ENCODE data around the gene TMBIM4. TPM values are rescaled to one million over a fixed set of nuclear protein-coding genes. Genes with fewer than 3 reads are reported as not detected.
A peak's percentile ranks its signal among the peaks of the same experiment; 100 is the strongest.

The TMBIM4 gene
- total RNA-seq, 1 donor from 2014 or later = 30.9 TPM

DNA sequence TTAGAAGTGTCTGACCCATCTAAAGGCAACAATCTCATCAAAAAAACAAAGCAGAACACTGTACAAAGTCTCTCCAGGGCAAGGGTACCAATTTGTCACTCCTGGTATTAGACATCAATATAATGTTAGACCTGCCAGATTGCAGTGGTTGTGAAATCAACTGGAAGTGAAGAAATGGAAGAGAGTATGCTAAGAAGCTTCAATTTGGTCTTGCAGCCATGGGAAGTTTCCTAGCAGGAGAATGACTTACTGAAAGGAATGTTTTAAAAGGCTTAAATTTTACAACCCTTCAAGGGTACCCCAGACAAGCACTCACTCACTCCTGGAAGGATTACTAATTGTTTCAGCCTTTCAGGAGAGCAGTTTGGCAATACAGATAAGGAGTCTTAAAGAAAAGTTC, 58.2 kb downstream of the TMBIM4 start:
- DNase-seq (ENCODE audit: low spot score, unreplicated experiment) = no peak
- Mint-ChIP-seq H3K27ac (no peak overlapping the region), H3K4me1 (ENCODE audit: low read depth) (peaks cover 4% of the 10 kb centered on the region), H3K36me3 (ENCODE audit: insufficient read depth) (no peaks in the 10 kb centered on the region), H3K27me3 (no peaks in the 10 kb centered on the region), H3K9me3 (ENCODE audit: low read depth) (no peaks in the 10 kb centered on the region), H3K4me3 (ENCODE audit: low read depth) (no peak overlapping the region)
- TF ChIP-seq, protein P1, sequence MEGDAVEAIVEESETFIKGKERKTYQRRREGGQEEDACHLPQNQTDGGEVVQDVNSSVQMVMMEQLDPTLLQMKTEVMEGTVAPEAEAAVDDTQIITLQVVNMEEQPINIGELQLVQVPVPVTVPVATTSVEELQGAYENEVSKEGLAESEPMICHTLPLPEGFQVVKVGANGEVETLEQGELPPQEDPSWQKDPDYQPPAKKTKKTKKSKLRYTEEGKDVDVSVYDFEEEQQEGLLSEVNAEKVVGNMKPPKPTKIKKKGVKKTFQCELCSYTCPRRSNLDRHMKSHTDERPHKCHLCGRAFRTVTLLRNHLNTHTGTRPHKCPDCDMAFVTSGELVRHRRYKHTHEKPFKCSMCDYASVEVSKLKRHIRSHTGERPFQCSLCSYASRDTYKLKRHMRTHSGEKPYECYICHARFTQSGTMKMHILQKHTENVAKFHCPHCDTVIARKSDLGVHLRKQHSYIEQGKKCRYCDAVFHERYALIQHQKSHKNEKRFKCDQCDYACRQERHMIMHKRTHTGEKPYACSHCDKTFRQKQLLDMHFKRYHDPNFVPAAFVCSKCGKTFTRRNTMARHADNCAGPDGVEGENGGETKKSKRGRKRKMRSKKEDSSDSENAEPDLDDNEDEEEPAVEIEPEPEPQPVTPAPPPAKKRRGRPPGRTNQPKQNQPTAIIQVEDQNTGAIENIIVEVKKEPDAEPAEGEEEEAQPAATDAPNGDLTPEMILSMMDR (IDR thresholded peaks at IDR 0.05; ENCODE audit: unreplicated experiment) = no peak

DNA sequence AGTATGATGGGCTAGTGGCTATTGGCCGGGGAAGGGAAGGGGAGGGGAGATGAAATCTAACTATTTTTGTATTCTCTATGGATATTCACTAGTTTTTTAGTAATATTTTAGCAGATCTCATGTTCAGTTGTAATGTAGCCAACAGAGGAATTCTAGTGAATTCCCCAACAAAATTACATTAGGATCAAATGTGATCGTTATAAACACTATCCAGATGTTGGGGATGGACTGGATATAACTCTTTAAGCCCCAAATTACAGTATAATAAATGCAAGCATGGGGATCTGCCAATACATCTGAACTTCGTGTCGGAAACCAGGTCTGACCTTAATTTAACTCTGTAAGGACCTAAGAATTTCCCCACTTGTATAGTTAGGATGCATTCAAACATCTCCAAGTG, 60.7 kb downstream of the TMBIM4 start:
- no peak overlapping the region for H3K4me3 Mint-ChIP-seq (ENCODE audit: low read depth)
- TF ChIP-seq, protein P1 (IDR thresholded peaks at IDR 0.05; ENCODE audit: unreplicated experiment) = no peak
- no peak overlapping the region for H3K27ac Mint-ChIP-seq
- no peaks in the 10 kb centered on the region for H3K27me3 Mint-ChIP-seq
- H3K9me3 Mint-ChIP-seq (ENCODE audit: low read depth) = no peaks in the 10 kb centered on the region
- DNase-seq (ENCODE audit: low spot score, unreplicated experiment) = no peak
- H3K36me3 Mint-ChIP-seq (ENCODE audit: insufficient read depth) = no peaks in the 10 kb centered on the region
- H3K4me1 Mint-ChIP-seq (ENCODE audit: low read depth) = peaks cover 4% of the 10 kb centered on the region

DNA sequence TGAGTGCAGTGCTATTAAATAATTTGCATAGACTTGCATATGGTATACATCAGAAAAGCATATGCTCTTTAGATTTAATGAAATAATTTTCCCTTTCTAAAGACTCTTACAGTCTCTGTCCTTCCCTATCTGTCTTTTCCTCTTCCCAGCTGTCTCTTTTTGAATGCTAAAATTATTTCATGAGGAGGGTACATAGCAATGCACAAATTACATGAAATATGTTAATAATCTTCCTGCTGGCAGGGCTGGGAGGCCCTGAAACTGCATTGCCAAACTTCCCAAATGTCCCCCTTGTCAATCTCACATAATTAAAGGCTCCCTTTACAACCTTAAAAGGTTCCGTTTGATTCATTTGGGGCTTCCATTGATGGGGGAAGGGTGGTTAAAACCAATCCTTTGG, 61.4 kb downstream of the TMBIM4 start:
- no peaks in the 10 kb centered on the region for H3K9me3 Mint-ChIP-seq (ENCODE audit: low read depth)
- no peak overlapping the region for H3K27ac Mint-ChIP-seq
- H3K4me3 Mint-ChIP-seq (ENCODE audit: low read depth) = no peak overlapping the region
- no peak for DNase-seq (ENCODE audit: low spot score, unreplicated experiment)
- TF ChIP-seq, protein P1 (IDR thresholded peaks at IDR 0.05; ENCODE audit: unreplicated experiment) = no peak
- peaks cover 4% of the 10 kb centered on the region for H3K4me1 Mint-ChIP-seq (ENCODE audit: low read depth)
- H3K27me3 Mint-ChIP-seq = no peaks in the 10 kb centered on the region
- no peaks in the 10 kb centered on the region for H3K36me3 Mint-ChIP-seq (ENCODE audit: insufficient read depth)

DNA sequence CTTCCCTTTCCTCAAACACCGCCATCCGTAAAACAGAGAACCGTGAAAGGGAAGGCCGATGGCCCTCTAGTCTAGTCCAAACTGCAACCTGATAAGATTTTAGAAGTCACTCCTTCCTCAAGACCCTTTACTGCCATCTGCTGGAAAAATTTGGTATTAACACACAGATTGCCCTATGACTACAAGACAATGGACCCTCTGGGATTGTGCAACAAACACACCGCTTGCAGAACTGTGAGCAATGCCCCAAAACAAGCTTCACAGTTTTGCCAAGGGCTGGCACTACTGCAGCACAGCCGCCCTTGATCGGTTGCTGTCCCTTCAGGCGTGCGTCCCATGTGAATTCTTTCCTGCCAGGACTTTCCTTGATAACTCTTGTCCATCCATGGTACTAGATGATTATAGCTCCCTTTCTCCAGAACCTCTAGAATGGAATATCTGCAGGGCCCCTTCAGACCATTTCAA, 62.3 kb downstream of the TMBIM4 start:
- H3K36me3 Mint-ChIP-seq (ENCODE audit: insufficient read depth) = no peaks in the 10 kb centered on the region
- H3K27me3 Mint-ChIP-seq = no peaks in the 10 kb centered on the region
- TF ChIP-seq, protein P1 (IDR thresholded peaks at IDR 0.05; ENCODE audit: unreplicated experiment) = peak; percentile 75
- peaks cover 4% of the 10 kb centered on the region for H3K4me1 Mint-ChIP-seq (ENCODE audit: low read depth)
- no peaks in the 10 kb centered on the region for H3K9me3 Mint-ChIP-seq (ENCODE audit: low read depth)
- peak; percentile 51 for DNase-seq (ENCODE audit: low spot score, unreplicated experiment)
- no peak overlapping the region for H3K4me3 Mint-ChIP-seq (ENCODE audit: low read depth)
- H3K27ac Mint-ChIP-seq = peak overlapping the region; percentile 60

DNA sequence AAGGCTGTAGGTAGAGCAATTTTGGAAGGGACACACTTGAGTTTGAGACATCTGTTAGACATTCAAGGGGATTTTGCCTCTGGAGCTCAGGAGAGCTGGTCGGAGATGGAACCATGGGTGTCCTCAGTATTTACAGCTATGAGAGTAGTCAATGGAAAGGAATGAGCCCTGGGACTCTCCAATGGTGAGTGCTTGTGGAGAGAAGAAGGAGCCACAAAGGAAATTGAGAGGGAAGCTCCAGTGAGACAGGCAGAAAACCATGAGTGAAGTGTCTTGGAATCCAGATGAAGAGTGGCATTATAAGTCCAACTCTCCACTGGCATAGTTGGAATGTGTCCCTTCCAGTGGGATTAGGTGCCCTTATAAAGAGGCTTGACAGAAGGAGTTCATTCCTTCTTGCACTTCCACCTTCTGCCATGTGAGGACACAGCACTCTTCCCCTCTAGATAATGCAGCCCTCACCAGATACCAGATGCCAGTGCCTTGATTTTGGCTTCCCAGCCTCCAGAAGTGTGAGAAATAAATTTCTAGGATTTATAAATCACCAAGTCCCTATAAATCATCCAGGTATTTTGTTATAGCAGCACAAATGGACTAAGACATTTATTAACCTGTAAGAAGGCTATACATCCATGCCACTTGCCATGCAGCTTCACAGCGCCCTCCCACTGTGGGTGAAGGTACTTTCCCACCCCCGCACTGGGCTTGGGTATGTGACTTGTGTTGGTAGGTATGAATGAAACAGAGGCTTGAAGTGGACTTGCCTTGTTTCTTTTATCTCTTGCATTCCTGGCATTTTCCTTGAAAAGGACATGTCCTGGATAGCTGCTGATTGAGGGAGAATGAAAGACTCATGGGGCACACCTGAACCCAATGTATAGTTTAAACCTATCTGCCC, 66.5 kb downstream of the TMBIM4 start:
- H3K36me3 Mint-ChIP-seq (ENCODE audit: insufficient read depth) = peaks cover 2% of the 10 kb centered on the region
- no peak for DNase-seq (ENCODE audit: low spot score, unreplicated experiment)
- no peak overlapping the region for H3K27ac Mint-ChIP-seq
- H3K4me1 Mint-ChIP-seq (ENCODE audit: low read depth) = peaks cover 4% of the 10 kb centered on the region
- H3K27me3 Mint-ChIP-seq = no peaks in the 10 kb centered on the region
- no peak overlapping the region for H3K4me3 Mint-ChIP-seq (ENCODE audit: low read depth)
- H3K9me3 Mint-ChIP-seq (ENCODE audit: low read depth) = peaks cover 10% of the 10 kb centered on the region
- TF ChIP-seq, protein P1 (IDR thresholded peaks at IDR 0.05; ENCODE audit: unreplicated experiment) = peak; percentile 32
